KMS-11 (cell line): ENCODE results near the gene SUDS3.

Source experiments
- H2AFZ ChIP-seq: fragments of 200-600 bp; sonication (generic); 2 replicates; pipeline ENCODE4 v1.6.1; 2016; ENCODE audit warnings: antibody characterized with exemption, mixed run types, low read depth
- H3K27ac ChIP-seq: fragments of 200-600 bp; sonication (generic); 2 replicates; pipeline ENCODE4 v1.6.1; 2016; ENCODE audit warnings: mild to moderate bottlenecking, mixed run types
- H3K27me3 ChIP-seq: fragments of 200-600 bp; sonication (generic); 2 replicates; pipeline ENCODE4 v1.6.1; 2017; ENCODE audit warnings: mild to moderate bottlenecking, low read depth, mixed run types, moderate library complexity; ENCODE audit not compliant: insufficient read depth
- H3K36me3 ChIP-seq: fragments of 200-600 bp; sonication (generic); 2 replicates; pipeline ENCODE4 v1.6.1; 2017; ENCODE audit warnings: mild to moderate bottlenecking, mixed run types; ENCODE audit not compliant: insufficient read depth
- H3K4me1 ChIP-seq: fragments of 200-600 bp; sonication (generic); 2 replicates; pipeline ENCODE4 v1.6.1; 2016; ENCODE audit warnings: mild to moderate bottlenecking, low read depth, mixed run types; ENCODE audit not compliant: poor library complexity, severe bottlenecking
- H3K4me2 ChIP-seq: fragments of 200-600 bp; sonication (generic); 2 replicates; pipeline ENCODE4 v1.7.0; 2016; ENCODE audit warnings: mild to moderate bottlenecking, mixed run types
- H3K4me3 ChIP-seq: fragments of 200-600 bp; sonication (generic); IDR thresholded peaks from 2 replicates; pipeline ENCODE4 v1.6.1; 2017; ENCODE audit warnings: low read depth, low read length, mixed read lengths; ENCODE audit not compliant: insufficient read depth
- H3K79me2 ChIP-seq: fragments of 200-600 bp; sonication (generic); 2 replicates; pipeline ENCODE4 v1.6.1; 2016; ENCODE audit warnings: low read depth, mixed run types; ENCODE audit not compliant: insufficient read depth
- H3K9ac ChIP-seq: fragments of 200-600 bp; sonication (generic); 2 replicates; pipeline ENCODE4 v1.6.1; 2016; ENCODE audit warnings: mild to moderate bottlenecking, mixed run types
- H4K20me1 ChIP-seq: fragments of 200-600 bp; sonication (generic); 2 replicates; pipeline ENCODE4 v1.6.1; 2016; ENCODE audit warnings: mild to moderate bottlenecking, mixed run types; ENCODE audit not compliant: insufficient read depth
- CTCF ChIP-seq: fragments of 200-600 bp; sonication (generic); conservative IDR thresholded peaks from 2 replicates; pipeline ENCODE4 v1.6.1; 2017; ENCODE audit warnings: low read depth, mild to moderate bottlenecking, antibody characterized with exemption, low read length, moderate library complexity, mixed read lengths

Gene SUDS3

GRCh38 chr12:118417942-118418341, 41.6 kb downstream of the SUDS3 start:
- Histone ChIP-seq H3K9ac (no peak overlapping the region), H3K79me2 (no peaks in the 10 kb centered on the region), H3K27me3 (no peaks in the 10 kb centered on the region), H3K4me2 (no peak overlapping the region), H3K4me3 (no peak overlapping the region), H3K36me3 (no peaks in the 10 kb centered on the region), H3K4me1 (no peaks in the 10 kb centered on the region), H3K27ac (no peak overlapping the region), H2AFZ (no peak overlapping the region), H4K20me1 (no peaks in the 10 kb centered on the region)
- TF ChIP-seq CTCF = no peak

- Histone ChIP-seq H4K20me1 (no peaks in the 10 kb centered on the region), H3K27ac (no peak overlapping the region), H3K4me2 (no peak overlapping the region), H2AFZ (no peak overlapping the region), H3K27me3 (no peaks in the 10 kb centered on the region), H3K9ac (no peak overlapping the region), H3K79me2 (no peaks in the 10 kb centered on the region), H3K4me3 (no peak overlapping the region), H3K4me1 (no peaks in the 10 kb centered on the region), H3K36me3 (no peaks in the 10 kb centered on the region)
- no peak for TF ChIP-seq CTCF
These were observed 42.2 kb downstream of the SUDS3 start for GRCh38 chr12:118418385-118419057.

- H3K4me1 ChIP-seq = no peaks in the 10 kb centered on the region
These were observed 44.3 kb downstream of the SUDS3 start for GRCh38 chr12:118420673-118421072.

GRCh38 chr12:118424884-118425283, 48.5 kb downstream of the SUDS3 start:
- Histone ChIP-seq H3K4me1 (no peaks in the 10 kb centered on the region), H3K27ac (no peak overlapping the region), H2AFZ (no peak overlapping the region), H3K36me3 (no peaks in the 10 kb centered on the region), H3K4me3 (no peak overlapping the region), H4K20me1 (no peaks in the 10 kb centered on the region), H3K27me3 (no peaks in the 10 kb centered on the region), H3K79me2 (no peaks in the 10 kb centered on the region), H3K4me2 (no peak overlapping the region), H3K9ac (no peak overlapping the region)
- no peak for TF ChIP-seq CTCF

More at GRCh38 chr12:118420673-118421072, 44.3 kb downstream of the SUDS3 start:
- H3K4me2 ChIP-seq = no peak overlapping the region
- no peak overlapping the region for H2AFZ ChIP-seq
- no peak overlapping the region for H3K4me3 ChIP-seq
- no peak overlapping the region for H3K27ac ChIP-seq
- H4K20me1 ChIP-seq = no peaks in the 10 kb centered on the region
- no peak overlapping the region for H3K9ac ChIP-seq
- H3K79me2 ChIP-seq = no peaks in the 10 kb centered on the region
- no peaks in the 10 kb centered on the region for H3K36me3 ChIP-seq
- no peak for TF ChIP-seq CTCF
- H3K27me3 ChIP-seq = no peaks in the 10 kb centered on the region
